Coronary artery (tissue), 2 donors: Measurements from ENCODE around the gene ADTRP.

Source experiments
- DNase-seq: peaks from one replicate; pipeline ENCODE4 v3.0.0-alpha.2; 2017; ENCODE audit warnings: low spot score
- H3K27ac ChIP-seq, 2 donors: fragments of 200-600 bp; sonication (generic); one replicate each; pipeline ENCODE4 v1.5.1; 2016 to 2019
- H3K4me3 ChIP-seq: fragments of 200-600 bp; sonication (generic); 2 replicates; pipeline ENCODE4 v1.5.1; 2016; ENCODE audit warnings: mild to moderate bottlenecking, moderate library complexity
- TF ChIP-seq, protein P1 (sequence below): fragments of 200-600 bp; sonication (generic); IDR thresholded peaks from one replicate; pipeline ENCODE4 v1.5.1; 2019; ENCODE audit warnings: antibody characterized with exemption

ADTRP gene, protein sequence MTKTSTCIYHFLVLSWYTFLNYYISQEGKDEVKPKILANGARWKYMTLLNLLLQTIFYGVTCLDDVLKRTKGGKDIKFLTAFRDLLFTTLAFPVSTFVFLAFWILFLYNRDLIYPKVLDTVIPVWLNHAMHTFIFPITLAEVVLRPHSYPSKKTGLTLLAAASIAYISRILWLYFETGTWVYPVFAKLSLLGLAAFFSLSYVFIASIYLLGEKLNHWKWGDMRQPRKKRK

DNA sequence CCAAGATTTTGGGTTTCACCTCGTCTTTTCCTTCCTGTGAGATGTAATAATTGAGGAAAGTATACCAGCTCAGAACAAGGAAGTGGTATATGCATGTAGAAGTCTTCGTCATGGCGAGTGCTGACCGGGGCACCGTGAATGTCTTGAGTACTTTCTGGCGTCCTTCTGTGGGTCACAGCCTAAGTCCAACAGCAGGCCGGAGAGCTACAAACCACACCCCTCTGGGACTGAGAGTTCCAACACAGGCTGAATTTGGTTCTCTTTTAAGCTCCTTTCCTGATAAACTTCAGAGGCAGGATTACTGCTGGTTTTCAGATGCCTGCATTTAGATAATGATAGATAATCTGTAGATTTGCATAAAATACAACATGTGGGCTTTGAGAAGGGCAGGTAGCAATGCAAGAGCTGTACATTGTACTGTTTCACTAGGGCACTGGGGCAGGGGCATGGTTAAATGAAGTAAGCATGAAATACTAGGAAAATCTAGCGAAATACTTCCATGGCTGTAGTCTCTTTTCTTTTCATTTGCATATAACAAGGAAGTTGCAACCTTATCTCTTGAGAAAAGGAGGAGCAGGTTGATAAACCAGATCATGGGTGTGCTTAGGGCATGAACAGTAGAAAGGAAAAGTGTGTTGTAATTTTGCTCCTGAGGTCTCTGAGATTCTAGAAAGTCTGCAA lies at the start of gene ADTRP:
Gene ADTRP (minus strand): TSS at position 156 of the 681 bp plus-strand sequence. CDS start 44 bp downstream, at position 112.
- Histone ChIP-seq H3K4me3 (no peak within 1 kb of the TSS), H3K27ac (peak within 1 kb of the TSS in 1 of 2 donors; percentile 7)
- TF ChIP-seq, protein P1, sequence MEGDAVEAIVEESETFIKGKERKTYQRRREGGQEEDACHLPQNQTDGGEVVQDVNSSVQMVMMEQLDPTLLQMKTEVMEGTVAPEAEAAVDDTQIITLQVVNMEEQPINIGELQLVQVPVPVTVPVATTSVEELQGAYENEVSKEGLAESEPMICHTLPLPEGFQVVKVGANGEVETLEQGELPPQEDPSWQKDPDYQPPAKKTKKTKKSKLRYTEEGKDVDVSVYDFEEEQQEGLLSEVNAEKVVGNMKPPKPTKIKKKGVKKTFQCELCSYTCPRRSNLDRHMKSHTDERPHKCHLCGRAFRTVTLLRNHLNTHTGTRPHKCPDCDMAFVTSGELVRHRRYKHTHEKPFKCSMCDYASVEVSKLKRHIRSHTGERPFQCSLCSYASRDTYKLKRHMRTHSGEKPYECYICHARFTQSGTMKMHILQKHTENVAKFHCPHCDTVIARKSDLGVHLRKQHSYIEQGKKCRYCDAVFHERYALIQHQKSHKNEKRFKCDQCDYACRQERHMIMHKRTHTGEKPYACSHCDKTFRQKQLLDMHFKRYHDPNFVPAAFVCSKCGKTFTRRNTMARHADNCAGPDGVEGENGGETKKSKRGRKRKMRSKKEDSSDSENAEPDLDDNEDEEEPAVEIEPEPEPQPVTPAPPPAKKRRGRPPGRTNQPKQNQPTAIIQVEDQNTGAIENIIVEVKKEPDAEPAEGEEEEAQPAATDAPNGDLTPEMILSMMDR, result no peak
- DNase-seq, result no peak

DNA sequence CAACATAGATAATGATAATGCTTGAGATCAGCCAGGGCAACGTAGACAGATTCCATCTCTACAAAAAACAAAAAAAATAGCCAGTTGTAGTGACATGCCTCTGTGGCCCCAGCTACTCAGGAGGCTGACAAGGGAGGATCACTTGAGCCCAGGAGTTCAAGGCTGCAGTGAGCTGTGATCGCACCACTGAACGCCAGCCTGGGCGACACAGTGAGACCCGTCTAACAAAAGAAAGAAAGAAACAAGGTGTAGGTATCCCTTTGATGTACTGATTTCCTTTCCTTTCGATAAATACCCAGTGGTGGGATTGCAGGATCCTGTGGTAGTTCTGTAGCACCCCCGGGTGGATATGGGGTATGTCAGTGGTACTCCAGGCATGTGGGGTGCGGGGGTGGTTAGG lies 48.2 kb upstream of the ADTRP start:
- no peak overlapping the region for H3K27ac ChIP-seq
- no peak for DNase-seq
- TF ChIP-seq, protein P1, result no peak
- H3K4me3 ChIP-seq, result no peak overlapping the region

DNA sequence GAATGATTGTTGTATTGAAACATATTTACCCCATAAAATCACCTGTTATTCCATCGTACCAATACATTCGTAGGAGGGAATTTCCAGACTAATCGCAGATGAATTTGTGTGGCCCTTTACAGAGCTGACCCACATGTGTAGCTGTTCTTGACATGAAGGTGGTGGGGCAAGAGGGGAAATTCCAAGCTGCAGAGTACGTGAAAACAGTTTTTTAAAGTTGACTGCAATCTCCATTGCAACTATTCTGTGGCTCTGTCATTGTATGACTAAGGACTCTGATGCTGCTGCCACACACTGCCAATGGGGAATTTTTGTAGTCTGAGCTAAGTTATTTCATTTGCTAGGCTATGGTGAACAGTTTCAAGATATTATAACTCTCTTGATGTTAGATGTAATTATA lies 46.4 kb upstream of the ADTRP start:
- no peak for DNase-seq
- no peak overlapping the region for H3K4me3 ChIP-seq
- H3K27ac ChIP-seq, result no peak overlapping the region
- TF ChIP-seq, protein P1, result no peak

DNA sequence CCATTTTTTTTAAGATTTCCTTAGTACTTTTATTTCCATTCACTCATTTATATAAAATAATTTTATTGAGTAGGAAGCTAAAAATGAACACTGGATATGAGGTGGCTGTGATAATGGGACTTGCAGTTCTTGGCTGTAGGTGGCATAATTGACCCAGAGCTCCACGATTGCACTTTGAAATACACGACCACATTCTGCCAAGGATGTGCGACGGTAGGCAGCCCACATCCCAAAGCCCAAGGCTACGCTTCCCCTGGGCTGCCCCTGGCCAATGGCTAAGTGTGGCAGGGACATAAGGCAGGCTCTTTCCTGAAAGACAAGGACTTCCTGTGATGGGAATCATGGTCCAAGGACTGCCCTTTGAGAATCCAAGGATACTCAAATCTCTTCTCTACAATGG lies 43.7 kb upstream of the ADTRP start:
- no peak overlapping the region for H3K4me3 ChIP-seq
- H3K27ac ChIP-seq, result no peak overlapping the region
- DNase-seq, result no peak
- TF ChIP-seq, protein P1, result no peak

DNA sequence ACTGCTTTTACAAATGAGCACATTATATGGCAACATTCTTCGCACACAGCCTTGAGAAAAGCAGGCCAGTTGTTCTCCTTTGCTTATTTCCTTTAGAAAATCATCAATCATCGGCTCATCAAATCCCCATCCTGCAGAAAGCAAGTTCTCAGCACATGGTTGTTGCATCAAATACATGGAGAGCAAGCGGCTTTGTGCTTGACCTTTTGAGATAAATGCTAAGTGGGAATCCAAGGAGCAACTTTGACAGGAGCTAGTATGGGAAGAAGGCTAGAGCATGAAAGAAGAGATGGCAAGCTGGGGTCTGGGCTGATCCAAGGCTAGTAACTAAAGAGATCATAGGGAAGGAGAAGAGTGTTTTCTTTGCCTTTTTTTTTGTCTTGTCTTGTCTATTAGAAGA lies 43.2 kb upstream of the ADTRP start:
- DNase-seq, result no peak
- Histone ChIP-seq H3K4me3 (no peak overlapping the region), H3K27ac (no peak overlapping the region)
- TF ChIP-seq, protein P1, result no peak

DNA sequence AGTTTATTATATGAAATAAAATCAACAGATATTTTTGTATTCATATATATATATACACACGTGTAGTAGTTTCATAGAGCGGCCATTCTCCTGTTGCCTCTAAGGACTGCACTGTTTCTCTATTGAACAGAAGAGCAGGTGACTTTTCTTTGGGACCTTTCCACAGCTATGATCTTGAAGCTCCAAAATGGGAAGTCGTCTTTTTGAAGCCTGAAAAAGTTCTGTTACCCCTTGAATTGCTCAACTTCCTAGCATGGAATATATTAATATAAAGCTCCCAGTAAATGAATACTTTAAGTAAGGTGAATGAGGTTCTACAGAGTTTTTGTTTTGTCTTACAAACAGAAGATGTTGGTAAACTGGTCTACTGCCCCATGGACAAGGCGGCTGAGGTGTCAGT lies 42.2 kb upstream of the ADTRP start:
- no peak for DNase-seq
- Histone ChIP-seq H3K4me3 (no peak overlapping the region), H3K27ac (no peak overlapping the region)
- TF ChIP-seq, protein P1, result no peak

DNA sequence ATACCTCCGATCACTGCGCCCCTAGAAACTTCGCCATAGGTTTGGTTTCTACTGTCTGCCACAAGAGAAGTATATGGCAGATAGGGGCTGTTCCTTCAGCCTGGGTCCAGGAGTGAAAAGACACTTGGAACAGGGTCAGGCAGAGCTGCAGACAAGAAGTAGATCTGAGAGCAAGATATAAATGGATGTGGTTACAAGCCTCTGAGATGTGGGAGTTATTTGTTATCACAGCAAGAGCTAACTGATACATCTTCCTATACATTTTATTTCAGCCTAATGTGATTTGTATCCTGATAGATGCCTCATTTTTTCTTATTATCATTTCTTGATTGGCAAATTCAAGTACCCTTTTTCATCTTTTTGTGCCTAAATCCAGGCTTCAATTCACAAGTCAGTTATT lies 40.9 kb upstream of the ADTRP start:
- TF ChIP-seq, protein P1, result no peak
- Histone ChIP-seq H3K27ac (no peak overlapping the region), H3K4me3 (no peak overlapping the region)
- DNase-seq, result no peak
